Peyer's patch (tissue), 4 donors: Measurements from ENCODE around the gene DENND4B.

Experiments
- CTCF ChIP-seq, 6 experiments: fragments of 450-650 bp in 4 of 6; fragments of 200-600 bp in 2 of 6; sonication (generic) in 1 of 6; IDR thresholded peaks; one replicate each; pipeline ENCODE4 v1.5.1; 2017 to 2019; ENCODE audit warnings: antibody characterized with exemption in 6 of 6, mild to moderate bottlenecking in 3 of 6, moderate library complexity in 1 of 6
- POLR2A ChIP-seq, 2 donors: fragments of 450-650 bp; IDR thresholded peaks; one replicate each; pipeline ENCODE4 v1.5.1; 2017; ENCODE audit warnings: antibody characterized with exemption in 2 of 2, mild to moderate bottlenecking in 2 of 2, moderate library complexity in 2 of 2

- TF ChIP-seq CTCF (IDR thresholded peaks at IDR 0.05) (no peak), POLR2A (IDR thresholded peaks at IDR 0.05) (no peak)
Measured at GRCh38 chr1:153921080-153921802, 25.3 kb downstream of the DENND4B start.
